Right atrium auricular region (tissue), 2 donors: Measurements from ENCODE around the gene SLC9A1. TPM values are rescaled to one million over a fixed set of nuclear protein-coding genes. Genes with fewer than 3 reads are reported as not detected.

Experiments
- DNase-seq: peaks from one replicate; pipeline ENCODE4 v3.0.0-alpha.2; 2019; ENCODE audit warnings: low spot score
- H3K27ac ChIP-seq, 2 donors: fragments of 200-600 bp; sonication (generic); 1 replicate in 1 of 2; 2 replicates in 1 of 2; pipeline ENCODE4 v1.5.1; 2016 to 2019
- H3K27me3 ChIP-seq, 2 donors: fragments of 200-600 bp; sonication (generic); one replicate each; pipeline versions ENCODE4 v1.5.1 to v1.6.0; 2017 to 2019
- H3K36me3 ChIP-seq: fragments of 200-600 bp; sonication (generic); one replicate; pipeline ENCODE4 v1.5.1; 2016
- H3K4me1 ChIP-seq, 2 donors: fragments of 200-600 bp; sonication (generic); one replicate each; pipeline versions ENCODE4 v1.5.1 to v1.6.0; 2017 to 2019
- H3K4me3 ChIP-seq, 2 donors: fragments of 200-600 bp; sonication (generic); 1 replicate in 1 of 2; 2 replicates in 1 of 2; pipeline ENCODE4 v1.5.1; 2017 to 2019; ENCODE audit warnings: mild to moderate bottlenecking in 1 of 2, moderate library complexity in 1 of 2
- H3K9me3 ChIP-seq, 2 donors: fragments of 200-600 bp; sonication (generic); one replicate each; pipeline ENCODE4 v1.5.1; 2019
- total RNA-seq, 2 donors: library from RNA; depleted of rRNA; stranded (reverse); fragments of >200 nt; gene quantifications; one replicate each; pipeline ENCODE4 v1.1.0, GENCODE V29; 2016
- TF ChIP-seq, protein P1 (sequence below), 2 donors: fragments of 200-600 bp; sonication (generic); IDR thresholded peaks; one replicate each; pipeline ENCODE4 v1.5.1; 2019; ENCODE audit warnings: antibody characterized with exemption in 2 of 2

Gene SLC9A1
- total RNA-seq, 2 donors from 2014 or later, result 20.0 to 28.3 TPM

- Histone ChIP-seq H3K9me3 (no peaks in the 10 kb centered on the region), H3K4me1 (peaks cover 0 to 87% of the 10 kb centered on the region in 2 donors), H3K36me3 (no peaks in the 10 kb centered on the region), H3K27ac (peak overlapping the region; percentile 60 to 72), H3K4me3 (no peak overlapping the region), H3K27me3 (no peaks in the 10 kb centered on the region)
- TF ChIP-seq, protein P1, sequence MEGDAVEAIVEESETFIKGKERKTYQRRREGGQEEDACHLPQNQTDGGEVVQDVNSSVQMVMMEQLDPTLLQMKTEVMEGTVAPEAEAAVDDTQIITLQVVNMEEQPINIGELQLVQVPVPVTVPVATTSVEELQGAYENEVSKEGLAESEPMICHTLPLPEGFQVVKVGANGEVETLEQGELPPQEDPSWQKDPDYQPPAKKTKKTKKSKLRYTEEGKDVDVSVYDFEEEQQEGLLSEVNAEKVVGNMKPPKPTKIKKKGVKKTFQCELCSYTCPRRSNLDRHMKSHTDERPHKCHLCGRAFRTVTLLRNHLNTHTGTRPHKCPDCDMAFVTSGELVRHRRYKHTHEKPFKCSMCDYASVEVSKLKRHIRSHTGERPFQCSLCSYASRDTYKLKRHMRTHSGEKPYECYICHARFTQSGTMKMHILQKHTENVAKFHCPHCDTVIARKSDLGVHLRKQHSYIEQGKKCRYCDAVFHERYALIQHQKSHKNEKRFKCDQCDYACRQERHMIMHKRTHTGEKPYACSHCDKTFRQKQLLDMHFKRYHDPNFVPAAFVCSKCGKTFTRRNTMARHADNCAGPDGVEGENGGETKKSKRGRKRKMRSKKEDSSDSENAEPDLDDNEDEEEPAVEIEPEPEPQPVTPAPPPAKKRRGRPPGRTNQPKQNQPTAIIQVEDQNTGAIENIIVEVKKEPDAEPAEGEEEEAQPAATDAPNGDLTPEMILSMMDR (IDR thresholded peaks at IDR 0.05), result no peak
- no peak for DNase-seq
Measured at GRCh38 chr1:27150183-27150582, 4.7 kb downstream of the SLC9A1 start.

- H3K4me1 ChIP-seq, result peaks cover 0 to 90% of the 10 kb centered on the region in 2 donors
- peak overlapping the region; percentile 60 to 72 for H3K27ac ChIP-seq
- H3K4me3 ChIP-seq, result no peak overlapping the region
- H3K36me3 ChIP-seq, result no peaks in the 10 kb centered on the region
- no peaks in the 10 kb centered on the region for H3K9me3 ChIP-seq
- no peak for DNase-seq
- no peaks in the 10 kb centered on the region for H3K27me3 ChIP-seq
- TF ChIP-seq, protein P1 (IDR thresholded peaks at IDR 0.05), result no peak
Measured at GRCh38 chr1:27149762-27150113, 5.2 kb downstream of the SLC9A1 start.

DNA sequence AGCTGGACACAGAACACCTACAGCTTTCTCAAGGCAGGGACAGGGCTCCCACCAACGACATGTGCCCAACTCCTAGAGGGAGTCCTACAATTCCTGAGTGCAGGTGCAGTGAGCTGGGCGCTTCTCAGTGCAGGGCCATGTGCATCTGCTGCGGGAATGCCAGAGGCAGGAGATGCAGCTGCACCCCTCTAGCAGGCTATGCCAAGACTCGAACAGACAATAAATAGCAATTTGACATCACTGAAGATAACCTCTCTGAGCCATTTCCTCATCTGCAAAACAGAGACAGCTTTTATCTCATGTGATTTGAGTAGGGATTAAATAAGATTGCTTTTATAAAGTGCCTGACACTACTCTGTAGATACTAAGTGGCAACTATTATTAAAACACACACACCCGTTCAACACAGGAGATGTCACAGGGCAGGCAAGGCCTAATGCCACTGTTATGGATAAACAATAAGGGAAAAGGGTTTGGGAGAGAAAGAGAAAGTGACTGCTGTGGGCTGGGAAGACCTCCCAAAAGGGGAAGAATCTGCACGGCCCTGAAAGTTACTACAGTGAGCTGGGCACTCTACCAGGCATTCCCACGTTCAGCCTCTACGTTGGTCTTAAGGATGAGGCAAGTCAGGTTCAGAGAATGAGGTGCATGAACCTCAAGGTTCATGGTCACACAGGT is 5.7 kb downstream of the SLC9A1 start:
- TF ChIP-seq, protein P1 (IDR thresholded peaks at IDR 0.05), result no peak
- H3K36me3 ChIP-seq, result no peaks in the 10 kb centered on the region
- peak overlapping the region; percentile 62 to 72 for H3K27ac ChIP-seq
- no peaks in the 10 kb centered on the region for H3K9me3 ChIP-seq
- peaks cover 0 to 91% of the 10 kb centered on the region in 2 donors for H3K4me1 ChIP-seq
- DNase-seq, result no peak
- no peak overlapping the region for H3K4me3 ChIP-seq
- H3K27me3 ChIP-seq, result no peaks in the 10 kb centered on the region

GRCh38 chr1:27148591-27148990 is 6.3 kb downstream of the SLC9A1 start:
- Histone ChIP-seq H3K27ac (peak overlapping the region; percentile 33 to 62), H3K27me3 (no peaks in the 10 kb centered on the region), H3K36me3 (no peaks in the 10 kb centered on the region), H3K9me3 (no peaks in the 10 kb centered on the region), H3K4me1 (peaks cover 0 to 90% of the 10 kb centered on the region in 2 donors), H3K4me3 (no peak overlapping the region)
- DNase-seq, result no peak
- TF ChIP-seq, protein P1 (IDR thresholded peaks at IDR 0.05), result no peak

- Histone ChIP-seq H3K4me3 (no peak overlapping the region), H3K4me1 (peaks cover 0 to 90% of the 10 kb centered on the region in 2 donors), H3K27ac (peak overlapping the region; percentile 33 to 62), H3K27me3 (no peaks in the 10 kb centered on the region), H3K36me3 (no peaks in the 10 kb centered on the region), H3K9me3 (no peaks in the 10 kb centered on the region)
- DNase-seq, result no peak
- TF ChIP-seq, protein P1 (IDR thresholded peaks at IDR 0.05), result no peak
Measured at GRCh38 chr1:27147842-27148518, 6.9 kb downstream of the SLC9A1 start.
